Heart left ventricle (tissue), 16 donors: ENCODE results near the gene MYCN. TPM values are rescaled to one million over a fixed set of nuclear protein-coding genes. Genes with fewer than 3 reads are reported as not detected.
"Not testable (repeated sequence)": the region's sequence is repeated elsewhere in the genome, so short reads cannot be mapped to it uniquely, and the experiment has no call there.

Source experiments
- ATAC-seq, 4 donors: fragments of 200-7000 bp; cut with Tn5 transposase; one replicate each; pipeline ENCODE4 v1.9.1; 2020 to 2022; ENCODE audit warnings: moderate library complexity in 4 of 4, mild to moderate bottlenecking in 3 of 4, moderate number of reproducible peaks in 1 of 4
- DNase-seq, 5 donors: peaks; one replicate each; pipeline ENCODE4 v3.0.0-alpha.2; 2020
- H3K27ac ChIP-seq, 12 donors: fragments of 200-600 bp; sonication (generic) in 4 of 12; one replicate each; pipeline versions ENCODE4 v1.5.0 to v1.8.0; 2016 to 2022; ENCODE audit warnings: mild to moderate bottlenecking in 2 of 12
- H3K27me3 ChIP-seq, 9 donors: fragments of 200-600 bp; sonication (generic) in 2 of 9; one replicate each; pipeline versions ENCODE4 v1.5.1 to v1.8.0; 2016 to 2022; ENCODE audit warnings: mild to moderate bottlenecking in 3 of 9
- H3K36me3 ChIP-seq, 9 donors: fragments of 200-600 bp; sonication (generic) in 2 of 9; one replicate each; pipeline versions ENCODE4 v1.5.0 to v1.8.0; 2018 to 2022; ENCODE audit warnings: mild to moderate bottlenecking in 2 of 9
- H3K4me1 ChIP-seq, 12 donors: fragments of 200-600 bp; sonication (generic) in 4 of 12; one replicate each; pipeline versions ENCODE4 v1.5.0 to v1.8.0; 2016 to 2022; ENCODE audit warnings: mild to moderate bottlenecking in 3 of 12
- H3K4me3 ChIP-seq, 12 donors: fragments of 200-600 bp; sonication (generic) in 4 of 12; one replicate each; pipeline versions ENCODE4 v1.5.0 to v1.8.0; 2017 to 2022; ENCODE audit warnings: mild to moderate bottlenecking in 9 of 12, moderate library complexity in 4 of 12
- H3K9me3 ChIP-seq, 12 donors: fragments of 200-600 bp; sonication (generic) in 4 of 12; one replicate each; pipeline versions ENCODE4 v1.5.0 to v1.8.0; 2016 to 2022; ENCODE audit warnings: mild to moderate bottlenecking in 1 of 12
- POLR2A ChIP-seq, 2 donors: fragments of 450-650 bp; IDR thresholded peaks; one replicate each; pipeline ENCODE4 v1.6.1; 2017; ENCODE audit warnings: antibody characterized with exemption in 2 of 2, mild to moderate bottlenecking in 2 of 2, moderate library complexity in 2 of 2
- WGBS, 4 donors: extraction: QIAGEN DNeasy Blood & Tissue Kit in 2 of 4; methylation state at CpG; one replicate each; pipeline versions ENCODE4 v1.1.5 to v1.1.7; 2013 to 2018; 5-methylcytosine and 5-hydroxymethylcytosine counted together
- intact Hi-C, 10 donors: fragments of 100-400 bp; cut with DNase I; formaldehyde crosslinking; loops; one replicate each; pipeline versions ENCODE4 v1.11.1 to v1.14.2; 2022
- polyA plus RNA-seq, 2 donors: library from polyadenylated mRNA; stranded (reverse); fragments of 200-250 nt; gene quantifications; one replicate each; pipeline ENCODE4 v1.2.3, GENCODE V29; 2013
- total RNA-seq, 9 donors: library from RNA; depleted of rRNA in 2 of 9; stranded (reverse); fragments of >200 nt in 2 of 9; fragmentation: NEBNext Ultra II Directional in 3 of 9; extraction: Animal tissue kit (Norgen Biotek cat#: 25700) in 3 of 9; gene quantifications; one replicate each; pipeline versions ENCODE4 v1.1.0 to v1.2.4, GENCODE V29; 2016 to 2023
- TF ChIP-seq, protein P1 (sequence below), 12 donors: fragments of 200-600 bp; sonication (generic) in 4 of 12; IDR thresholded peaks; one replicate each; pipeline versions ENCODE4 v1.5.0 to v1.8.0; 2018 to 2022; ENCODE audit warnings: antibody characterized with exemption in 12 of 12, mild to moderate bottlenecking in 5 of 12
- donor health status: ischemic (EF 13 %, LVEDD 7.1; RV severe dilation, severe dysfunction).
- donor health status: healthy with polysubstance abuse.
- donor health status: DM: no; HTN: yes; CAD: no.
- donor health status: DM: no; HTN: no; CAD: no.
- donor health status: ischemic (EF 25% LVEDD 6.9; RV normal size, moderate dysfunction).
- donor health status: ischemic (EF 25% LVEDD 5.7; RV mildly dilated, moderate dysfunction).
- donor health status: healthy.
- donor health status: DM: yes; HTN: yes; CAD: no.
- donor health status: ischemic (EF 35%, LVEDD 5.7; RV mildly dilated, moderate dysfunction).
- donor health status: nonischemic (EF 11% LVEDD 7.7; RV severe dilation, severe dysfunction).
- donor health status: DM: yes; HTN: yes; CAD: no.
- donor health status: PGD.
- donor health status: ischemic (EF 29% LVEDD 5.4; RV normal size, mild dysfunction).
- donor health status: nonischemic (EF 23%, LVEDD 6.1; RV moderate dilation, normal function).

Gene MYCN
- total and polyA plus RNA-seq, 11 donors, result 0.22 to 1.6 (median 0.62) TPM; not detected in 2

DNA sequence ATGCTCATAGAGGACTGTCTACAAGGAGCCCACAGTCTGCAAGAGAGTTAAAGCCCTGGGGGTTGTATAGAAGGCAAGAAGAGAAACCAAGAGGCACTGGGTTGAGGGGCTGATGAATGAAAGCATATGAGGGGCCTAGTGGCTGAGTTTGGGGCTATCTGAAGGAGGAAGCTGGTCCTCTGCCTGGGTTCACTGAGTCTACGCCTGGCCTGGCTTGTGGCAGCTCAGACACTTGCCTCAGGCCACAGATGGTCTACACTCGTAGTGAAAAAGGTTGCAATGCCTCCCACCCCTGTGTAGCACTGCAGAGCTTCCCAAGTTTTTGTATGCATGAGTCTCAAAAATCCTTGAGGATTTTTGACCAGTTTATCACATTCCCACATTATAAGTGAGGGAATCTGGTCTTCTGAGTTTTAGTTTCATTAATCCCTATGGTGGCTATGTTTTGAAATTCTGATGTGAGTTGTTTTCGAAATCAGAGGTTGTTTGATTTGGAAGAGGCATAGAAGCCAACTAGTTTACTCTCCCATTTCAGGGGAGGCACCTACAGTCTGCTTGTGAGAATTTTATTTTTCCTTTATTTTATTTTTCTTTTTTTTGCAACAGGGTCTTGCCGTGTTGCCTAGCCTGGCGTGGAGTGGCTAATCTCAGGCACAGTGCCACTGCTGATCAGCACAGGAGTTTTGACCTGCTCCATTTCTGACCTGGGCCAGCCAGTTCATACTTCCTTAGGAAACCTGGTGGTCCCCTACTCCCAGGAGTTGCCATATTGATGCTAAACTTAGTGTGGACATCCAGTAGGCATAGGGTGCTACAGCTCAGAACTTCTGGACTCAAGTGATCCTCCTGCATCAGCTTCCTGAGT, 10.0 kb downstream of the MYCN start:
- Histone ChIP-seq H3K4me3 (no peak overlapping the region), H3K9me3 (no peaks in the 10 kb centered on the region), H3K36me3 (peaks cover 0 to 12% (median 0%) of the 10 kb centered on the region in 9 donors), H3K27ac (no peak overlapping the region), H3K4me1 (no peaks in the 10 kb centered on the region), H3K27me3 (no peaks in the 10 kb centered on the region)
- TF ChIP-seq, protein P1, sequence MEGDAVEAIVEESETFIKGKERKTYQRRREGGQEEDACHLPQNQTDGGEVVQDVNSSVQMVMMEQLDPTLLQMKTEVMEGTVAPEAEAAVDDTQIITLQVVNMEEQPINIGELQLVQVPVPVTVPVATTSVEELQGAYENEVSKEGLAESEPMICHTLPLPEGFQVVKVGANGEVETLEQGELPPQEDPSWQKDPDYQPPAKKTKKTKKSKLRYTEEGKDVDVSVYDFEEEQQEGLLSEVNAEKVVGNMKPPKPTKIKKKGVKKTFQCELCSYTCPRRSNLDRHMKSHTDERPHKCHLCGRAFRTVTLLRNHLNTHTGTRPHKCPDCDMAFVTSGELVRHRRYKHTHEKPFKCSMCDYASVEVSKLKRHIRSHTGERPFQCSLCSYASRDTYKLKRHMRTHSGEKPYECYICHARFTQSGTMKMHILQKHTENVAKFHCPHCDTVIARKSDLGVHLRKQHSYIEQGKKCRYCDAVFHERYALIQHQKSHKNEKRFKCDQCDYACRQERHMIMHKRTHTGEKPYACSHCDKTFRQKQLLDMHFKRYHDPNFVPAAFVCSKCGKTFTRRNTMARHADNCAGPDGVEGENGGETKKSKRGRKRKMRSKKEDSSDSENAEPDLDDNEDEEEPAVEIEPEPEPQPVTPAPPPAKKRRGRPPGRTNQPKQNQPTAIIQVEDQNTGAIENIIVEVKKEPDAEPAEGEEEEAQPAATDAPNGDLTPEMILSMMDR (IDR thresholded peaks at IDR 0.05), result no peak
- TF ChIP-seq POLR2A (IDR thresholded peaks at IDR 0.05), result no peak
- 82 to 97% (median 93%) methylated on average over 5 of the region's 5 CpGs for WGBS, 4 donors
- no peak for DNase-seq
- intact Hi-C loops, result no loop called here
- ATAC-seq, result no peak

DNA sequence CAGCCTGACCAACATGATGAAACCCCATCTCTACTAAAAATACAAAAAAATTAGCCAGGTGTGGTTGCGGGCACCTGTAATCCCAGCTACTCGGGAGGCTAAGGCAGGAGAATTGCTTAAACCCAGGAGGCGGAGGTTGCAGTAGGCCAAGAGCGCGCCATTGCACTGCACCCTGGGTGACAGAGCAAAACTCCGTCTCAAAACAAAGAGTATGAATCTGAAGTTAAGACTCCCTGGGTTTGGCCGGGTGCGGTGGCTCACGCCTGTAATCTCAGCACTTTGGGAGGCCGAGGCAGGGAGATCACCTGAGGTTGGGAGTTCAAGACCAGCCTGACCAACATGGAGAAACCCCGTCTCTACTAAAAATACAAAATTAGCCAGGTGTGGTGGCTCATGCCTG, 11.6 kb downstream of the MYCN start:
- H3K27ac ChIP-seq, ATAC-seq, H3K36me3 ChIP-seq, DNase-seq, H3K4me3 ChIP-seq, H3K27me3 ChIP-seq, intact Hi-C loops, H3K4me1 ChIP-seq, H3K9me3 ChIP-seq: not testable (repeated sequence)
- 92 to 98% (median 97%) methylated on average over 11 of the region's 11 CpGs for WGBS, 4 donors

DNA sequence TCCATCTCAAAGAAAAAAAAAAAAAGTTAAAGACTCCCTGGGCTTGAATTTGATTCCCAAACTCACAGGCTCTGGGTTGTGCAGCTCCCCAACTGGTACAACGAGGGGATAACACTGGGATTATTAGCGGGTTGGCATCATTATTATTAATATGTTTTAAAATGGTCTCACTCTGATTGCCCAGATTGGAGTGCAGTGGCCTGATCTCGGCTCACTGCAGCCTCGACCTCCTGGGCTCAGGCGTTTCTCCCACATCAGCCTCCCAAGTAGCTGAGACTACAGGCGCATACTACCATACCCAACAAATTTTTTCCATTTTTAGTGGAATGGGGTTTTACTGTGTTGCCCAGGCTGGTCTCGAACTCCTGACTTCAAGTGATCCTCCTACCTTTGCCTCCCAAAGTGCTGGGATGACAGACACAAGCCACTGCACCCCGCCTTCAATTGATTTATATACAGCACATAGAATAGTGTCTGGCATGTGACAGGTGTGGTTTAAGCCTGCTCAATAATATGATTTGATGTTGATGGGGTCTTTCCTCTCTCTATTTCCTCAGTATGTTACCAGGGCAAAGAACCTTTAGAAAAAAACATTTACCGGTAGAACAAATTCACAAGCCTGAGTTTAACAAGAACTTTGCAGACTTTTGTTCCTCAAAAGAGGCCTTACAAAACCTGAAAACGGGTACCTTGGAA, 12.2 kb downstream of the MYCN start:
- H3K4me1 ChIP-seq, result no peaks in the 10 kb centered on the region
- no peaks in the 10 kb centered on the region for H3K27me3 ChIP-seq
- no peak for DNase-seq
- TF ChIP-seq, protein P1 (IDR thresholded peaks at IDR 0.05), result no peak
- no peak for TF ChIP-seq POLR2A (IDR thresholded peaks at IDR 0.05)
- H3K4me3 ChIP-seq, result no peak overlapping the region
- H3K27ac ChIP-seq, result no peak overlapping the region
- 96 to 97% (median 96%) methylated on average over 10 of the region's 10 CpGs for WGBS, 4 donors
- no peak for ATAC-seq
- H3K9me3 ChIP-seq, result no peaks in the 10 kb centered on the region
- no peaks in the 10 kb centered on the region for H3K36me3 ChIP-seq
- intact Hi-C loops, result no loop called here

DNA sequence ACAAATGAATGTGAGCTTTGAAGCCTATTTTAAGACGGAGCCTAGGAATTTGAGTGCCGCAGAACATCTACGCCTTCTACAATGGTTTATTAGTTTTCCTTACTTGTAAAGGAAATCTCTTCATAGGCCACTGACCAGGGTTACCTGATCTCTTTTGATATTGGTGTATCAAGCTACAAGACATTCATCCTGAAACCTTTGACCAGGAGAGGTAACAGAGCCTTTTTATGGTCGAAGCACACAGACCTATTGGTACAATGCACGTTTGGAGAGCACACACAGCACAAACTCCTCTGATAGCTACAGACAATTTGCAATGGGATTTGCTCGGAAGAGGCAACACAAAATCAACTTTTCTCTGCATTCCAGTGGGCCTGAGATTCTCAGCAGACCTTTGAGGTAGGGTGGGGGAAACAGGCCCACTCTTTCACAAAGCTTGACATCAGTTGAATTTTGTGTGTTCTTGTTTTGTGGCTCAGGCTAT, 12.8 kb downstream of the MYCN start:
- DNase-seq (no peak), ATAC-seq (no peak)
- Histone ChIP-seq H3K36me3 (no peaks in the 10 kb centered on the region), H3K9me3 (no peaks in the 10 kb centered on the region), H3K27me3 (no peaks in the 10 kb centered on the region), H3K4me1 (no peaks in the 10 kb centered on the region), H3K27ac (no peak overlapping the region), H3K4me3 (no peak overlapping the region)
- intact Hi-C loops, result no loop called here
- TF ChIP-seq, protein P1 (IDR thresholded peaks at IDR 0.05), result no peak
- TF ChIP-seq POLR2A (IDR thresholded peaks at IDR 0.05), result no peak
- WGBS, 4 donors, result 90 to 94% (median 91%) methylated on average over 6 of the region's 6 CpGs
